ENCODE data around the gene GARIN5B. TPM values are rescaled to one million over a fixed set of nuclear protein-coding genes. Genes with fewer than 3 reads are reported as not detected.

Gene GARIN5B
- total RNA-seq (2021; fragmentation: NEBNext Ultra II Directional; extraction: Animal tissue kit (Norgen Biotek cat#: 25700)) (not detected in 2 replicates), polyA plus RNA-seq (2011; rRNA removed) (0.03 and 0.05 TPM in 2 replicates), polyA minus RNA-seq (2011; rRNA and poly(A)+ RNA removed) (not detected in 2 replicates)
- polyA plus RNA-seq (2011; cell fraction: cytosol; rRNA removed) = 0.03 TPM
- 0.63 TPM for polyA plus RNA-seq (2011; cell fraction: nucleus; rRNA removed)
- polyA plus RNA-seq (2012, experiment 1 of 2) = 0.08 TPM in 1 of 4 replicates, not detected in the others
- polyA plus RNA-seq (2012, experiment 2 of 2) = not detected
- polyA plus RNA-seq (2013, experiment 1 of 2) = 0.02 TPM
- 0.02 TPM for polyA plus RNA-seq (2013, experiment 2 of 2)
- not detected for polyA minus RNA-seq (2011; cell fraction: cytosol; rRNA and poly(A)+ RNA removed)
- polyA minus RNA-seq (2011; cell fraction: nucleus; rRNA and poly(A)+ RNA removed) = 0.20 TPM
- long read RNA-seq, experiment 1 = 0 reads
- long read RNA-seq, experiment 2 = 0 reads

DNA sequence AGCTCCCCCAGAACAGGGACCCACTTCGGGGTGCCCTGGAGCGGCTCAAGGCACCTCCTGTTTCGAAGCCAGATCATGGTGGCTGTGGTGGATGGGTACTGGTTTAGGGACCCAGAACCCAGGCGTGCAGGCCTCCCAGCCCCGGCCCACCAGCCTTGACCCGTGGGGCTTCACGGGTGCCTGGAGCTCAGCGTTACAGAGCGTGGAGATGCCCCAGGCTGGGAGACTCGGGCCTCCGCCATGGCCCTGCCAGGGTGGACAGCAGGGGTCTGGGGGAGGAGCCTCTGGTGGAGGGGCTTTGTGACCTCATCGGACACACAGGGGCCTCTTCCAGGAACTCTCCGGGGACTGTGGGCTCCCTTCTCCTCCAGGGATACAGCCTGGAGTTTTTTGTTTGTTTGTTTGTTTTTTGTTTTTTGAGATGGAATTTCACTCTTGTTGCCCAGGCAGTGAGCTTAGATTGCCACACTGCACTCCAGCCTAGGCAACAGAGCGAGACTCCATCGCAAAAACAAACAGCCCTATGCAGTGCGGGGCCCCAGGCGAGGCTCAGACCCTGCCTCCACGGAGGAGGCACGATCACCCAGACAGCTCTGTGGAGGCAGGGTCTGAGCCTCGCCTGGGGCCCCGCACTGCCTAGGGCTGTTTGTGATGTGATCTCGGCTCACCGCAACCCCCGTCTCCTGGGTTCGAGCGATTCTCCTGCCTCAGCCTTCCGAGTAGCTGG, at the start of gene GARIN5B:
GARIN5B (minus strand) TSS at position 271 of the 727 bp plus-strand sequence; CDS start at position 77, 194 bp downstream.
- peak within 1 kb of the TSS; percentile 96 for H4K8ac ChIP-seq (ENCODE audit: extremely low read depth, insufficient read depth, low read length)
- 89% methylated on average over 22 of the region's 27 CpGs; no CpG with 5 or more reads in 1 of the 2 experiments for WGBS, 2 experiments (ENCODE audit: extremely low coverage in 1 of 2, insufficient coverage in 1 of 2, insufficient read length in 1 of 2, insufficient replicate concordance in 2 of 2, low coverage in 1 of 2, low lambda C conversion rate in 2 of 2, missing lambda C conversion rate in 1 of 2)
- no peak within 1 kb of the TSS for H3K56ac ChIP-seq (replicated peaks; ENCODE audit: insufficient read length, low read depth, low read length)
- no peak within 1 kb of the TSS for H3K9ac ChIP-seq (replicated peaks in 1 of 4; ENCODE audit: extremely low read depth in 1 of 4, low read depth in 3 of 4, low read length in 3 of 4)
- no peaks in the 10 kb centered on the region for H4K20me1 ChIP-seq (replicated peaks in 1 of 2; ENCODE audit: control insufficient read depth in 1 of 2, insufficient read depth in 2 of 2, low read length in 2 of 2)
- peak within 1 kb of the TSS; percentile 50; the same call in 1 of the 2 replicates for H2BK12ac ChIP-seq (ENCODE audit: low read depth, low read length)
- H3K23me2 ChIP-seq (ENCODE audit: low read depth, low read length) = no peaks in the 10 kb centered on the region
- H3K79me1 ChIP-seq (ENCODE audit: low read depth, low read length) = no peaks in the 10 kb centered on the region
- ChIA-PET POLR2A (ENCODE audit: partially characterized antibody) (interaction anchor here (0.6 to 3.8 kb wide), 11 partner anchors 10 to 44 kb away, joined by 3 to 16 read pairs (median 5); partner anchors contain the start of genes KMT5C and TMEM190), CTCF (ENCODE audit: partially characterized antibody) (interaction anchor here (0.7 to 2.5 kb wide), 4 partner anchors 9 to 217 kb away, joined by 3 to 11 read pairs (median 4); no protein-coding TSS in a partner anchor)
- no peak within 1 kb of the TSS for H4K91ac ChIP-seq (replicated peaks; ENCODE audit: insufficient read length, low read length)
- H3K9me3 ChIP-seq (ENCODE audit: insufficient read depth in 2 of 2, low read depth in 1 of 2, low read length in 1 of 2) = no peaks in the 10 kb centered on the region
- H3K4me3 ChIP-seq (ENCODE audit: extremely low read depth in 1 of 4, insufficient read depth in 2 of 4, low read depth in 3 of 4, low read length in 4 of 4) = no peak within 1 kb of the TSS
- no peaks in the 10 kb centered on the region for H3K79me2 ChIP-seq (ENCODE audit: control insufficient read depth in 1 of 2, insufficient read depth in 2 of 2, low read length in 2 of 2)
- no peak within 1 kb of the TSS; the same call in 1 of the 2 replicates for H2BK5ac ChIP-seq (ENCODE audit: low read depth, low read length)
- no peak within 1 kb of the TSS for H2BK20ac ChIP-seq (ENCODE audit: low read length)
- no peak within 1 kb of the TSS; the same call in 1 of the 2 replicates for H3K18ac ChIP-seq (ENCODE audit: extremely low read depth, low read length)
- H4K5ac ChIP-seq (ENCODE audit: insufficient read length, low read depth, low read length) = peak within 1 kb of the TSS; percentile 31
- no peak within 1 kb of the TSS for H3K23ac ChIP-seq (ENCODE audit: insufficient read length)
- H3K36me3 ChIP-seq (ENCODE audit: control insufficient read depth in 2 of 4, insufficient read depth in 4 of 4, low read length in 3 of 4) = no peaks in the 10 kb centered on the region
- DNase-seq (ENCODE audit: low read depth in 1 of 2, low spot score in 2 of 2) (no peak), FAIRE-seq (no peak)
- no peak within 1 kb of the TSS for H3K27ac ChIP-seq (ENCODE audit: low read depth, low read length)
- peak within 1 kb of the TSS; percentile 82; the same call in 1 of the 2 replicates for H2AK5ac ChIP-seq (ENCODE audit: low read depth, low read length)
- peaks cover 0 to 10% (median 8%) of the 10 kb centered on the region in 4 experiments; a peak in 6 of 7 replicates for H3K4me1 ChIP-seq (replicated peaks in 1 of 4; ENCODE audit: control insufficient read depth in 3 of 4, insufficient read depth in 4 of 4, low read length in 3 of 4)
- H3K4ac ChIP-seq (replicated peaks; ENCODE audit: insufficient read length, low read depth, low read length) = no peak within 1 kb of the TSS
- no peak within 1 kb of the TSS for H2AFZ ChIP-seq (ENCODE audit: low read length)
- no peak within 1 kb of the TSS for H2BK120ac ChIP-seq (replicated peaks; ENCODE audit: low read depth, low read length)
- no peak within 1 kb of the TSS for H3K4me2 ChIP-seq (ENCODE audit: insufficient read depth in 1 of 2, low read depth in 2 of 2, low read length in 2 of 2)
- H3K27me3 ChIP-seq (replicated peaks in 1 of 4; ENCODE audit: control insufficient read depth in 3 of 4, extremely low read depth in 1 of 4, insufficient read depth in 3 of 4, low read length in 3 of 4) = peaks cover 0 to 12% (median 10%) of the 10 kb centered on the region in 4 experiments; a peak in 6 of 7 replicates
- H2BK15ac ChIP-seq (ENCODE audit: low read length) = peak within 1 kb of the TSS; percentile 72; the same call in 1 of the 2 replicates
- no peak within 1 kb of the TSS for H3K14ac ChIP-seq (ENCODE audit: insufficient read length)
- no peak for TF ChIP-seq GTF2F1 (IDR thresholded peaks at IDR 0.05; ENCODE audit: borderline replicate concordance, low read depth, low read length)
- TF ChIP-seq TCF12 (IDR thresholded peaks at IDR 0.05; ENCODE audit: low read depth, low read length) = no peak
- no peak for TF ChIP-seq TAF7 (optimal IDR thresholded peaks at IDR 0.05; ENCODE audit: borderline replicate concordance, low read depth, low read length)
- TF ChIP-seq SAP30 (IDR thresholded peaks at IDR 0.05; ENCODE audit: insufficient read depth, insufficient replicate concordance, low read length) = no peak
- no peak for TF ChIP-seq KDM1A (IDR thresholded peaks at IDR 0.05; ENCODE audit: borderline replicate concordance, low read length)
- TF ChIP-seq NRF1 (IDR thresholded peaks at IDR 0.05; ENCODE audit: low read depth, low read length) = no peak
- TF ChIP-seq KDM5A (IDR thresholded peaks at IDR 0.05; ENCODE audit: low read length) = no peak
- no peak for TF ChIP-seq CREB1 (IDR thresholded peaks at IDR 0.05)
- TF ChIP-seq CBX5 (IDR thresholded peaks at IDR 0.05; ENCODE audit: low read depth, low read length) = no peak
- TF ChIP-seq SIRT6 (IDR thresholded peaks at IDR 0.05; ENCODE audit: low read length) = no peak

Measured in H1 (cell line).